ENCODE results near the gene ZNF358. TPM values are rescaled to one million over a fixed set of nuclear protein-coding genes. Genes with fewer than 3 reads are reported as not detected.

The ZNF358 gene
- total and polyA plus RNA-seq, 2 donors (not counting 3 experiments of a cell fraction or from before 2014, with no cell fraction given), result 51.2 to 83.2 TPM

DNA sequence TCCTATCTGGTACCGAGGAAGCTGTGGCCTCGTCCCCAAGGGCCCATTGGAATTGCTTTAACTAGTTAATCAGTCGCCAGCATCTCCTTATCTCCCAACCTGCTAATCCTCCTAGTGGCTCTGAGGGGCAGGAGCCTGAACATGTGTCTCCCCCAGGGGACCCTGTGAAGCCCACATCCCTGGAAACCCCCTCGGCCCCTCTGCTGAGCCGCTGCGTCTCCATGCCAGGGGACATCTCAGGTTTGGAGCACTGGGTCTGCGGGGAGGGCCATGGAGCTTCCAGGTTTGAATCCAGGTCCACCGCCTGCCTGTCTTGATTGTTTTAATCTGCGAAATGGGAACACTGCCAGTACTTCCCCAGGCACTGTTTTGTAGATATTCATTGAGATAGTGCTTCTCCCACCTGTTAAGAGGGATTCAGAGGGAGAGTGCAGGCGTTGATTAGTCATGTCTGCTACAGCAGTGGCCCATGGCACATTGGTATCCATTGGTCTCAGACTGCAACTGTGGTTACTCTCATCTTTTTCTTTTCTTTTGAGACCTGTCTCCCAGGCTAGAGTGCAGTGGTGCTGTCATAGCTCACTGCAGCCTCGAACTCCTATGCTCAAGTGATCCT is 26.0 kb downstream of the ZNF358 start:
- no peak for FAIRE-seq
- CTCF ChIA-PET, result interaction anchor here (0.9 to 1.3 kb wide), 2 partner anchors 26 to 257 kb away, joined by 3 read pairs; no protein-coding TSS in a partner anchor

GRCh38 chr19:7542556-7543348 is 26.8 kb downstream of the ZNF358 start:
- ChIA-PET POLR2A (no interaction called here), CTCF (interaction anchor here (1.3 kb wide), 1 partner anchor 25 kb away, joined by 3 read pairs; no protein-coding TSS in a partner anchor)
- no TSS peak for BruUV-seq (replicated peaks)

More for the DNA sequence above, 26.0 kb downstream of the ZNF358 start:
- Histone ChIP-seq H4K20me1 (replicated peaks; ENCODE audit: control insufficient read depth, extremely low read depth, insufficient read depth, low read length) (no peaks in the 10 kb centered on the region), H2AFZ (ENCODE audit: low read depth, low read length) (no peak overlapping the region), H3K4me3 (replicated peaks in 1 of 3; ENCODE audit: insufficient read depth in 1 of 3, low read depth in 1 of 3, low read length in 3 of 3) (no peak overlapping the region), H3K9ac (replicated peaks; ENCODE audit: extremely low read depth, insufficient read depth, low read length) (no peak overlapping the region), H3K27me3 (ENCODE audit: control insufficient read depth in 2 of 2, insufficient read depth in 2 of 2, low read length in 2 of 2) (no peaks in the 10 kb centered on the region), H3K36me3 (ENCODE audit: control insufficient read depth in 2 of 2, extremely low read depth in 1 of 2, insufficient read depth in 2 of 2, low read length in 2 of 2) (peaks cover 9 to 30% of the 10 kb centered on the region in 2 experiments), H3K9me3 (replicated peaks; ENCODE audit: control insufficient read depth, insufficient read depth, low read length) (no peaks in the 10 kb centered on the region), H3K4me1 (ENCODE audit: control insufficient read depth, extremely low read depth, insufficient read depth, low read length) (no peaks in the 10 kb centered on the region), H3K4me2 (ENCODE audit: insufficient read depth, low read length) (no peak overlapping the region), H3K27ac (ENCODE audit: insufficient read depth, low read depth, low read length) (no peak overlapping the region), H3K79me2 (ENCODE audit: control insufficient read depth, insufficient read depth, low read length) (no peaks in the 10 kb centered on the region), H3K9me1 (replicated peaks; ENCODE audit: control insufficient read depth, extremely low read depth, insufficient read depth, low read length) (no peaks in the 10 kb centered on the region)
- intact Hi-C loops (cut with micrococcal nuclease) (no loop called here), dilution Hi-C loops (cut with MboI; ENCODE audit: extremely low pct_ligation_motif_present, low sequenced_read_pairs) (no loop called here)
- POLR2A ChIA-PET, result no interaction called here
- DNase-seq (ENCODE audit: low read depth, low spot score), result no peak
- TF ChIP-seq POLR2AphosphoS5 (IDR thresholded peaks at IDR 0.05; ENCODE audit: insufficient read depth, low read depth, low read length) (no peak), MYC (IDR thresholded peaks at IDR 0.05; ENCODE audit: low read depth, low read length) (no peak)
- BruUV-seq (replicated peaks), result no TSS peak

More at GRCh38 chr19:7542556-7543348, 26.8 kb downstream of the ZNF358 start:
- H4K20me1 ChIP-seq (replicated peaks; ENCODE audit: control insufficient read depth, extremely low read depth, insufficient read depth, low read length), result no peaks in the 10 kb centered on the region
- no peak overlapping the region for H3K4me3 ChIP-seq (replicated peaks in 1 of 3; ENCODE audit: insufficient read depth in 1 of 3, low read depth in 1 of 3, low read length in 3 of 3)
- H2AFZ ChIP-seq (ENCODE audit: low read depth, low read length), result no peak overlapping the region
- H3K27ac ChIP-seq (ENCODE audit: insufficient read depth, low read depth, low read length), result no peak overlapping the region
- no peaks in the 10 kb centered on the region for H3K27me3 ChIP-seq (ENCODE audit: control insufficient read depth in 2 of 2, insufficient read depth in 2 of 2, low read length in 2 of 2)
- TF ChIP-seq, protein P1, sequence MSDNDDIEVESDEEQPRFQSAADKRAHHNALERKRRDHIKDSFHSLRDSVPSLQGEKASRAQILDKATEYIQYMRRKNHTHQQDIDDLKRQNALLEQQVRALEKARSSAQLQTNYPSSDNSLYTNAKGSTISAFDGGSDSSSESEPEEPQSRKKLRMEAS (IDR thresholded peaks at IDR 0.05; ENCODE audit: insufficient read depth, insufficient read length), result no peak
- TF ChIP-seq MYC (IDR thresholded peaks at IDR 0.05; ENCODE audit: low read depth, low read length) (no peak), GATA2 (IDR thresholded peaks at IDR 0.05; ENCODE audit: insufficient read depth, insufficient read length, low read depth, low read length) (no peak), FOS (IDR thresholded peaks at IDR 0.05; ENCODE audit: borderline replicate concordance, insufficient read depth, low read length) (no peak), POLR2A (IDR thresholded peaks at IDR 0.05; ENCODE audit: low read depth, low read length) (no peak), CTCF (IDR thresholded peaks at IDR 0.05; ENCODE audit: extremely low read depth in 1 of 2, insufficient read depth in 1 of 2, low read depth in 1 of 2, low read length in 2 of 2) (no peak), EZH2 (IDR thresholded peaks at IDR 0.05; ENCODE audit: borderline replicate concordance, low read depth, low read length, severe bottlenecking) (no peak), POLR2AphosphoS5 (IDR thresholded peaks at IDR 0.05; ENCODE audit: insufficient read depth, low read depth, low read length) (no peak), JUN (IDR thresholded peaks at IDR 0.05; ENCODE audit: borderline replicate concordance, insufficient read depth, insufficient read length, low read depth) (no peak)
- H3K79me2 ChIP-seq (ENCODE audit: control insufficient read depth, insufficient read depth, low read length), result no peaks in the 10 kb centered on the region
- H3K36me3 ChIP-seq (ENCODE audit: control insufficient read depth in 2 of 2, extremely low read depth in 1 of 2, insufficient read depth in 2 of 2, low read length in 2 of 2), result peaks cover 9 to 28% of the 10 kb centered on the region in 2 experiments
- intact Hi-C loops (cut with micrococcal nuclease), result no loop called here
- no peaks in the 10 kb centered on the region for H3K9me3 ChIP-seq (replicated peaks; ENCODE audit: control insufficient read depth, insufficient read depth, low read length)
- H3K4me1 ChIP-seq (ENCODE audit: control insufficient read depth, extremely low read depth, insufficient read depth, low read length), result no peaks in the 10 kb centered on the region
- DNase-seq (ENCODE audit: low read depth, low spot score) (no peak), FAIRE-seq (no peak)
- H3K4me2 ChIP-seq (ENCODE audit: insufficient read depth, low read length), result no peak overlapping the region
- no peak overlapping the region for H3K9ac ChIP-seq (replicated peaks; ENCODE audit: extremely low read depth, insufficient read depth, low read length)
- dilution Hi-C loops (cut with MboI; ENCODE audit: extremely low pct_ligation_motif_present, low sequenced_read_pairs), result no loop called here
- H3K9me1 ChIP-seq (replicated peaks; ENCODE audit: control insufficient read depth, extremely low read depth, insufficient read depth, low read length), result no peaks in the 10 kb centered on the region
